NB4 (cell line): Measurements from ENCODE around the gene SLC34A3.

Experiments used
- DNase-seq: peaks from one replicate; pipeline ENCODE4 v3.0.0; 2010; ENCODE audit warnings: low read depth
- H3K4me3 ChIP-seq: one replicate; pipeline ENCODE4 v1.5.1; 2011; ENCODE audit warnings: mild to moderate bottlenecking, low read depth, low read length, moderate library complexity
- MYC ChIP-seq: IDR thresholded peaks from 2 replicates; pipeline ENCODE4 v1.6.1; 2011; ENCODE audit warnings: low read depth, low read length
- POLR2A ChIP-seq: IDR thresholded peaks from 2 replicates; pipeline ENCODE4 v1.6.1; 2011; ENCODE audit warnings: mild to moderate bottlenecking; ENCODE audit not compliant: insufficient read length; ENCODE audit errors: extremely low read depth
- TF ChIP-seq, protein P1 (sequence below): IDR thresholded peaks from one replicate; pipeline ENCODE4 v1.5.1; 2012; ENCODE audit warnings: low read depth, low read length
- TF ChIP-seq, protein P2 (sequence below): IDR thresholded peaks from 2 replicates; pipeline ENCODE4 v1.6.1; 2011; ENCODE audit warnings: low read depth, low read length

Gene SLC34A3

DNA sequence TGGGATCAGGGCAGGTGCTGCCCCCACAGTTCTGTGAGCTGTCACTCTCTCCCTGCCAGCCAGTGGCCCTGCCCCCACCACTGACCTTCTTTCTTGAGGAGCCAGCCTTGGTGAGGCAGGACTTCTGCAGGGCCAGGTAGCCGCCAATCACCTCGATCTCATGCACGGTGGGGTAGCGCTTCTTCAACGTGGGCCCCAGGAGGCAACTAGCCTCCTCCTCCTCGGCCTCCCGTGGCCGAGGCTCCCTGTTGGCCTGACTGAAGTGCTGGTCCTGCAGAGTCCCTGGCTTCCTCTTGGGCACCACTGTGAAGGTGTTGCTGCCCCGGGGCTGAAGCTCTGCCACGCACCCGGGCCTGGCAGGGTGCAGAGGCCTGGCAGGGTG is 31.8 kb upstream of the SLC34A3 start:
- TF ChIP-seq, protein P1, sequence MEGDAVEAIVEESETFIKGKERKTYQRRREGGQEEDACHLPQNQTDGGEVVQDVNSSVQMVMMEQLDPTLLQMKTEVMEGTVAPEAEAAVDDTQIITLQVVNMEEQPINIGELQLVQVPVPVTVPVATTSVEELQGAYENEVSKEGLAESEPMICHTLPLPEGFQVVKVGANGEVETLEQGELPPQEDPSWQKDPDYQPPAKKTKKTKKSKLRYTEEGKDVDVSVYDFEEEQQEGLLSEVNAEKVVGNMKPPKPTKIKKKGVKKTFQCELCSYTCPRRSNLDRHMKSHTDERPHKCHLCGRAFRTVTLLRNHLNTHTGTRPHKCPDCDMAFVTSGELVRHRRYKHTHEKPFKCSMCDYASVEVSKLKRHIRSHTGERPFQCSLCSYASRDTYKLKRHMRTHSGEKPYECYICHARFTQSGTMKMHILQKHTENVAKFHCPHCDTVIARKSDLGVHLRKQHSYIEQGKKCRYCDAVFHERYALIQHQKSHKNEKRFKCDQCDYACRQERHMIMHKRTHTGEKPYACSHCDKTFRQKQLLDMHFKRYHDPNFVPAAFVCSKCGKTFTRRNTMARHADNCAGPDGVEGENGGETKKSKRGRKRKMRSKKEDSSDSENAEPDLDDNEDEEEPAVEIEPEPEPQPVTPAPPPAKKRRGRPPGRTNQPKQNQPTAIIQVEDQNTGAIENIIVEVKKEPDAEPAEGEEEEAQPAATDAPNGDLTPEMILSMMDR: no peak
- TF ChIP-seq MYC (no peak), POLR2A (no peak)
- TF ChIP-seq, protein P2, sequence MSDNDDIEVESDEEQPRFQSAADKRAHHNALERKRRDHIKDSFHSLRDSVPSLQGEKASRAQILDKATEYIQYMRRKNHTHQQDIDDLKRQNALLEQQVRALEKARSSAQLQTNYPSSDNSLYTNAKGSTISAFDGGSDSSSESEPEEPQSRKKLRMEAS: no peak
- DNase-seq: no peak
- no peak overlapping the region for H3K4me3 ChIP-seq

DNA sequence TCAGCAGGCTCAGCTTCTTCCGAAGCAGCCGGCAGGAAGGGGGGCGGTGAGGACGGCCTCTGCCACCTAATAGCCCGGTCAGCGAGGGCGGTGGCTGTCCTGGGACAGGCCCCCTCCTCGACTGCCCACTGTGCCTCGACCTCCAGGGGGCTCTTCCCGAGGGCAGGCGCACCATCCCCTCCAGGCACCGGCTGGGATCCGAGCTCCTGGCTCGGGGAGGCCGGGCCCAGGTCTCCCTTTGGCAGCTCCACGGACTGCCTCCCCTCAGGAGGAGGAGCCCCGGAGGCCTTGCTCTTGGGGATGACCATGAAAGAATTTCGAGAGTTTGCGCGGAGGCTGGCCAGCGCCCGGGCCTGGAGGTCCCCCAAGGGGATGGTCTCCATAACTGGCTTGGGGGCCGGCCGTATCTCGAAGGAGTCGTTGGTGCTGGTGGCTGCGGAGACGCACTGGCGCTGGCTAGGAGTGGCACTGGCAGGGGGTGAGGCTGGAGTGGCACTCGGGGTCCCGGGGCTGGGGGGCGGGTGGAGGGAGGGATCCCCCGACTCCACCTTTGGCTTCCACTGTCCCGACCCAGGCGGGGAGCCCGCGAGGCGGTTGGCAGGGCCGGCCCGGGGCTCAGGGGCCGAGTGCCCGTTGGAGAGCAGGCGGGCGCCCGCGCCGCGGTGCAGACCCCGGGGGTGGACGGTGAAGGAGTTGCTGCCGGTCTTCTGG is 31.1 kb upstream of the SLC34A3 start:
- H3K4me3 ChIP-seq: no peak overlapping the region
- DNase-seq: no peak
- TF ChIP-seq MYC: no peak
- TF ChIP-seq, protein P1: no peak
- no peak for TF ChIP-seq POLR2A
- TF ChIP-seq, protein P2: no peak

DNA sequence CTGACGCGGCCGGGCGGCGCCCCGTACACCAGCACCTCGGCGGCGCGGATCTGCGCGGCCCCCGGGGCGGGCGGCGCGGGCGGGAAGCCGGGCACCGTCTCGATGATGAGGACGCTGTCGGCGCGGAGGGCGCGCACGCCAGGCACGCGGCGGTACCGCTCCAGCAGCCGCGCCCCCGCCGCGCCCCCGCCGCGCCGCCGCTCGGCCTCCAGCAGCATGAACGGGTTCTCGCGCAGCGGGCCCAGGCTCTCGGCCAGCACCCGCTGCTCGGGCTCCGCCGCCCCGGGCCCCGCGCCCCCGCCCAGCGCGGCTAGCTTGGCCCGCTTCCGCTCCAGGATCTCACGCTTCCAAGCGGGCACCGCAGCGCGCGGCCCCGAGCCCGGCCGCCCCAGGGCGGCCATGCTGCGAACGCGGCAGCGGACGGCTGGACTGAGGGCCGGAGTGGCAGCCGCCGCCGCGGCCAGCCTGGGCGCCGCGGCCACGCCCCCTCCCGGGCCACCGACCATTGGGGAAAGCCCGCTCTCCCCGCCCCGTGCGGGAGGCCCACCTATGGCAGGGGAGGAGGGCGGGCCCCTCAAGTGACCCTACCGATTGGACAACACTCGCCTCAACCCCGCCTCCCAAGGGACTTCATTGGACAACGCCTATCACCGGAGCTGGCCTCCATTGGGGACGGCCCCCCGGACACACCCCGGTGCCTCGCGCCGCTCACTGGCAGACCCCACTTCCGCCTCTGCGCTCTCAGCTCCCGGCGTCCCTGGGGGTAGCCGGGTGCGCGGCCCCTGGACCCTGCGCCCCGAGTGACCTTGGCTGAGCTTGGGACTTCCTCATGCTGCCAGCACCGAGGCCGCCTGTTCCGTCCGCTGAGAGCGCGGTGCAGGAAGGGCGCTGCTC is 30.1 kb upstream of the SLC34A3 start, which contains the start of gene TPRN:
Gene TPRN (minus strand): TSS at position 431 of the 894 bp plus-strand sequence. CDS start 30 bp downstream, at position 401.
- TF ChIP-seq MYC (peak; percentile 68; the same call in 1 of the 2 replicates), POLR2A (peak; percentile 80)
- TF ChIP-seq, protein P1: no peak
- TF ChIP-seq, protein P2: peak; percentile 41
- DNase-seq: peak; percentile 100

DNA sequence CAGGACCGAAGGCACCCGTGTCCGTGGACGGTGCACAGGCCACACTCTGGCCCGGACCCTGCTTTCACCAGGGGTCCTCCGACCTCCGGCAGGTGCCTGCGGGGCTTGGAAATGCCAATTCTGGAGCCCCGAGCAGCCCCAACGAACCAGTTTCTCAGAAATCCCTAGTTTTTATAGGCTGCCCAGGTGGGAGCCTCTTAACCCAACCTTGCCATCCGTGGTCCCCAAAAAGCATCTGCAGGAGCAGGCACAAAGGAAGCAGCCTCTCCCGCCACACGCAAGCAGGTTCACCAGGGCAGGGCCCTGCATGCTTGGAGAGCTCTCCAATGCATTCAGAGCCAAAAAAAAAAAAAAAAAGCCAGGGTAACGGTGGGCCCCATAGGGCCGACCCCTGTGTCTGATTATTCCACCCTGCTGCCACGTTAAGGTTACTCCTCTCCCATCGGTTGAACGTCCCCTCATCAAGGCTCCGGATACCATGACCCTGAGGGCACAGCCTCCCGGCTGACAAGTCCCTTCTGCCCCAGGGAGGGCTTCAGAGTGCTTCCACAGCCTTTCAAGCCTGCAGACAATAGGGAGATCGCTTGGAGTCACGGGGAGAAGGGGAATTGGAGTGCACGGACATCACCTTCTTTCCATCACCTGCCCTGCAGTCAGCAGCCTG is 29.4 kb upstream of the SLC34A3 start:
- TF ChIP-seq, protein P2: no peak
- TF ChIP-seq POLR2A: no peak
- TF ChIP-seq MYC: no peak
- TF ChIP-seq, protein P1: no peak
- DNase-seq: no peak
- peak overlapping the region; percentile 57 for H3K4me3 ChIP-seq

More for the DNA sequence above, 30.1 kb upstream of the SLC34A3 start, which contains the start of gene TPRN:
- H3K4me3 ChIP-seq: peak within 1 kb of the TSS; percentile 57

DNA sequence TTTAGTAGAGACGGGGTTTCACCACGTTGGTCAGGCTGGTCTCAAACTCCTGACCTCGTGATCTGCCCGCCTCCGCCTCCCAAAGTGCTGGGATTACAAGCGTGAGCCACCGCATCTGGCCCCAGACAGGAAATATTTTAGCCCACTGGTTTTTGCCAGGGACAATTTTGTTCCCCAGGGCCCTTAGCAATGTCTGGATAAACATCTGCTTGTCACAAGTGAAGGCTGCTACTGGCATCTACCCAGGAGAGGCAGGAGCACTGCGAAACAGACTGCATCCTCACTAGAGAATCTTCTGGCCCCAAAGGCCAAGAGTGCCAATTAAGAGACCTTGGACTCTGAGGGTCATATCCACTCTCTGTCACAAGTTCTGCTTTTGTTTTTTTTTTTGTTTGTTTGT is 27.7 kb upstream of the SLC34A3 start:
- no peak overlapping the region for H3K4me3 ChIP-seq
- no peak for DNase-seq
- no peak for TF ChIP-seq MYC
- TF ChIP-seq, protein P1: no peak
